ENCODE results near the gene GBE1.
"Not testable (repeated sequence)": the region's sequence is repeated elsewhere in the genome, so short reads cannot be mapped to it uniquely, and the experiment has no call there.

GBE1 gene

GRCh38 chr3:81502236-81502635, 259.2 kb downstream of the GBE1 start:
- no peaks in the 10 kb centered on the region for H3K4me1 ChIP-seq (ENCODE audit: control extremely low read depth in 1 of 4, control insufficient read depth in 4 of 4, insufficient read depth in 4 of 4, low read length in 3 of 4)
- ChIA-PET CTCF (interaction anchor here (1.6 kb wide), 1 partner anchor 15 kb away, joined by 3 read pairs; no protein-coding TSS in a partner anchor), POLR2A (no interaction called here)
- no peak overlapping the region for H3K27ac ChIP-seq (ENCODE audit: insufficient read depth in 1 of 2, low read depth in 1 of 2, low read length in 2 of 2, poor library complexity in 1 of 2, severe bottlenecking in 2 of 2)
- no peaks in the 10 kb centered on the region for H3K27me3 ChIP-seq (replicated peaks in 2 of 5; ENCODE audit: control insufficient read depth in 4 of 5, insufficient read depth in 5 of 5, low read length in 4 of 5)
- no peak for DNase-seq
- peaks cover 0 to 2% (median 0%) of the 10 kb centered on the region in 5 experiments for H3K9me3 ChIP-seq (ENCODE audit: control extremely low read depth in 1 of 5, control insufficient read depth in 4 of 5, insufficient read depth in 2 of 5, low read depth in 1 of 5, low read length in 4 of 5)
- H3K36me3 ChIP-seq (ENCODE audit: control insufficient read depth in 4 of 4, insufficient read depth in 4 of 4, low read length in 3 of 4), result peaks cover 0 to 6% (median 3%) of the 10 kb centered on the region in 4 experiments
- WGBS (ENCODE audit: insufficient coverage), result no CpG with 5 or more reads among the region's 1 CpG
- no peak overlapping the region for H3K4me3 ChIP-seq (ENCODE audit: control insufficient read depth in 1 of 7, extremely low read depth in 1 of 7, insufficient read depth in 4 of 7, low read depth in 2 of 7, low read length in 6 of 7)

- 100% methylated on average over 1 of the region's 1 CpG for WGBS (ENCODE audit: insufficient coverage)
- ChIA-PET POLR2A (no interaction called here), CTCF (interaction anchor here (1.3 kb wide), 1 partner anchor 10 kb away, joined by 6 read pairs; no protein-coding TSS in a partner anchor)
These were observed 261.4 kb downstream of the GBE1 start for GRCh38 chr3:81500039-81500438.

GRCh38 chr3:81497572-81498251, 263.7 kb downstream of the GBE1 start:
- DNase-seq, result no peak
- Histone ChIP-seq H3K4me3 (ENCODE audit: control insufficient read depth in 1 of 7, extremely low read depth in 1 of 7, insufficient read depth in 4 of 7, low read depth in 2 of 7, low read length in 6 of 7) (no peak overlapping the region), H3K4me1 (ENCODE audit: control extremely low read depth in 1 of 4, control insufficient read depth in 4 of 4, insufficient read depth in 4 of 4, low read length in 3 of 4) (no peaks in the 10 kb centered on the region), H3K27ac (ENCODE audit: insufficient read depth in 1 of 2, low read depth in 1 of 2, low read length in 2 of 2, poor library complexity in 1 of 2, severe bottlenecking in 2 of 2) (no peak overlapping the region), H3K9me3 (ENCODE audit: control extremely low read depth in 1 of 5, control insufficient read depth in 4 of 5, insufficient read depth in 2 of 5, low read depth in 1 of 5, low read length in 4 of 5) (no peaks in the 10 kb centered on the region), H3K27me3 (replicated peaks in 2 of 5; ENCODE audit: control insufficient read depth in 4 of 5, insufficient read depth in 5 of 5, low read length in 4 of 5) (no peaks in the 10 kb centered on the region), H3K36me3 (ENCODE audit: control insufficient read depth in 4 of 4, insufficient read depth in 4 of 4, low read length in 3 of 4) (peaks cover 0 to 7% (median 1%) of the 10 kb centered on the region in 4 experiments)
- ChIA-PET CTCF (no interaction called here), POLR2A (no interaction called here)
- 98% methylated on average over 4 of the region's 4 CpGs for WGBS (ENCODE audit: insufficient coverage)

More at GRCh38 chr3:81500039-81500438, 261.4 kb downstream of the GBE1 start:
- no peak overlapping the region for H3K4me3 ChIP-seq (ENCODE audit: control insufficient read depth in 1 of 7, extremely low read depth in 1 of 7, insufficient read depth in 4 of 7, low read depth in 2 of 7, low read length in 6 of 7)
- no peaks in the 10 kb centered on the region for H3K4me1 ChIP-seq (ENCODE audit: control extremely low read depth in 1 of 4, control insufficient read depth in 4 of 4, insufficient read depth in 4 of 4, low read length in 3 of 4)
- H3K9me3 ChIP-seq (ENCODE audit: control extremely low read depth in 1 of 5, control insufficient read depth in 4 of 5, insufficient read depth in 2 of 5, low read depth in 1 of 5, low read length in 4 of 5), result peaks cover 0 to 2% (median 0%) of the 10 kb centered on the region in 5 experiments
- no peak overlapping the region for H3K27ac ChIP-seq (ENCODE audit: insufficient read depth in 1 of 2, low read depth in 1 of 2, low read length in 2 of 2, poor library complexity in 1 of 2, severe bottlenecking in 2 of 2)
- no peak for DNase-seq
- H3K36me3 ChIP-seq (ENCODE audit: control insufficient read depth in 4 of 4, insufficient read depth in 4 of 4, low read length in 3 of 4), result peaks cover 0 to 9% (median 2%) of the 10 kb centered on the region in 4 experiments
- H3K27me3 ChIP-seq (replicated peaks in 2 of 5; ENCODE audit: control insufficient read depth in 4 of 5, insufficient read depth in 5 of 5, low read length in 4 of 5), result no peaks in the 10 kb centered on the region

DNA sequence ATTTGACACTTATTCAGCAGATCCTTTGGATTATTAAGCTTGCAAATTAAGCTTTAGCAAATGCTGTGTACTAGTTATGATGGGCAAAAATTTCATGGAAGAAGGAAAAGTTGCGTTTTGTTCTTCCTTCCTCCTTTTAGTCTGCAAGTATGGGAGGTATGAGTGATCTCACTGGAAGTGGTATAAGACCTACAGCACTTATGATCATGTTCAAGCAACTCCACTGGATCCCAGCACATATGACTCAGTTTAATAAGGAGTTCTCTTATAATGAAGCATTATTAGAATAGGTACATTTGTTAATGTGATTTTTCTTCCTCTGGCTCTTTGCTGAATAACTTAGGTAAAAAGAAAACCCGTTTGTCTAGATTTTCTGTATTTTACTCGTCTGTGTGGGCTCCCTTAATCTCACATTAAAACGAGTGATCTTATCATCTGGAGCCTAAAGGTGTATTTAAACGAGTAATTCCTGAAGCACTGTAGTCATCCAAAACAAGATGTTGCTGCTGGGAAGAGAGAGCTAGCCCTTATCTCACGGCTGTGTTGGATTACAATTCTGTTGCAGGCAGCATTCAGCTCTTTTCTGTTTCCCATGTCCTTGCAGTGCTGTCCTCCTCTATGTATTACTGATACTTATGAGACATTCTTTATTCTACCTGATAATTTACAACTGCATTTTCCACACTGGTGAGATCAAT, 264.9 kb downstream of the GBE1 start:
- Histone ChIP-seq H3K27me3 (replicated peaks in 2 of 5; ENCODE audit: control insufficient read depth in 4 of 5, insufficient read depth in 5 of 5, low read length in 4 of 5) (no peaks in the 10 kb centered on the region), H3K4me3 (ENCODE audit: control insufficient read depth in 1 of 7, extremely low read depth in 1 of 7, insufficient read depth in 4 of 7, low read depth in 2 of 7, low read length in 6 of 7) (no peak overlapping the region), H3K36me3 (ENCODE audit: control insufficient read depth in 4 of 4, insufficient read depth in 4 of 4, low read length in 3 of 4) (peaks cover 0 to 7% (median 1%) of the 10 kb centered on the region in 4 experiments), H3K27ac (ENCODE audit: insufficient read depth in 1 of 2, low read depth in 1 of 2, low read length in 2 of 2, poor library complexity in 1 of 2, severe bottlenecking in 2 of 2) (no peak overlapping the region), H3K4me1 (ENCODE audit: control extremely low read depth in 1 of 4, control insufficient read depth in 4 of 4, insufficient read depth in 4 of 4, low read length in 3 of 4) (no peaks in the 10 kb centered on the region), H3K9me3 (ENCODE audit: control extremely low read depth in 1 of 5, control insufficient read depth in 4 of 5, insufficient read depth in 2 of 5, low read depth in 1 of 5, low read length in 4 of 5) (no peaks in the 10 kb centered on the region)
- ChIA-PET CTCF (no interaction called here), POLR2A (no interaction called here)
- no peak for DNase-seq
- WGBS (ENCODE audit: insufficient coverage), result 98% methylated on average over 5 of the region's 6 CpGs

DNA sequence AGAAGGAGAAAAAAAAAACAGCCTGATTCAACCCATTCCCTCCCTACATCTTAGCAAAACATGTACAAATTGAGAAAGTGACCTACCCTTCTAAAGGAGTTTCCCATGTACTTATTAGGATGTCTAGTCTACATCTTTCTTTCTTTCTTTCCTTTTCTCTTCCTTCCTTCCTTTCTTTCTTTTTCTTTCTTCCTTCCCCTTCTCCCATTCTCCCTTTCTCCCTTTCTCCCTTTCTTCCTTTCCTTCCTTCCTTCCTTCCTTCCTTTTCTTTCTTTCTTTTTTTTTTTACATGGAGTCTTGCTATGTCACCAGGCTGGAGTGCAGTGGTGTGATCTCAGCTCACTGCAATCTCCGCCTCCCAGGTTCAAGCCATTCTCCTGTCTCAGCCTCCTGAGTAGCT, 269.0 kb downstream of the GBE1 start:
- H3K27ac ChIP-seq (ENCODE audit: insufficient read depth in 1 of 2, low read depth in 1 of 2, low read length in 2 of 2, poor library complexity in 1 of 2, severe bottlenecking in 2 of 2); H3K4me1 ChIP-seq (ENCODE audit: control extremely low read depth in 1 of 4, control insufficient read depth in 4 of 4, insufficient read depth in 4 of 4, low read length in 3 of 4); POLR2A ChIA-PET; H3K9me3 ChIP-seq (ENCODE audit: control extremely low read depth in 1 of 5, control insufficient read depth in 4 of 5, insufficient read depth in 2 of 5, low read depth in 1 of 5, low read length in 4 of 5); DNase-seq; H3K4me3 ChIP-seq (ENCODE audit: control insufficient read depth in 1 of 7, extremely low read depth in 1 of 7, insufficient read depth in 4 of 7, low read depth in 2 of 7, low read length in 6 of 7); H3K36me3 ChIP-seq (ENCODE audit: control insufficient read depth in 4 of 4, insufficient read depth in 4 of 4, low read length in 3 of 4); H3K27me3 ChIP-seq (replicated peaks in 2 of 5; ENCODE audit: control insufficient read depth in 4 of 5, insufficient read depth in 5 of 5, low read length in 4 of 5): not testable (repeated sequence)
- no CpG with 5 or more reads among the region's 1 CpG for WGBS (ENCODE audit: insufficient coverage)
- CTCF ChIA-PET, result interaction anchor here (1.0 to 3.9 kb wide), 4 partner anchors 19 to 152 kb away, joined by 3 to 36 read pairs (median 5); no protein-coding TSS in a partner anchor

GRCh38 chr3:81492040-81492439, 269.4 kb downstream of the GBE1 start:
- WGBS (ENCODE audit: insufficient coverage), result 94% methylated on average over 3 of the region's 4 CpGs
- CTCF ChIA-PET, result interaction anchor here (1.0 to 3.9 kb wide), 9 partner anchors 11 to 159 kb away, joined by 3 to 36 read pairs (median 4); no protein-coding TSS in a partner anchor
- DNase-seq, result no peak
- Histone ChIP-seq H3K27me3 (replicated peaks in 2 of 5; ENCODE audit: control insufficient read depth in 4 of 5, insufficient read depth in 5 of 5, low read length in 4 of 5) (no peaks in the 10 kb centered on the region), H3K4me1 (ENCODE audit: control extremely low read depth in 1 of 4, control insufficient read depth in 4 of 4, insufficient read depth in 4 of 4, low read length in 3 of 4) (no peaks in the 10 kb centered on the region), H3K4me3 (ENCODE audit: control insufficient read depth in 1 of 7, extremely low read depth in 1 of 7, insufficient read depth in 4 of 7, low read depth in 2 of 7, low read length in 6 of 7) (no peak overlapping the region), H3K27ac (ENCODE audit: insufficient read depth in 1 of 2, low read depth in 1 of 2, low read length in 2 of 2, poor library complexity in 1 of 2, severe bottlenecking in 2 of 2) (no peak overlapping the region), H3K9me3 (ENCODE audit: control extremely low read depth in 1 of 5, control insufficient read depth in 4 of 5, insufficient read depth in 2 of 5, low read depth in 1 of 5, low read length in 4 of 5) (no peaks in the 10 kb centered on the region), H3K36me3 (ENCODE audit: control insufficient read depth in 4 of 4, insufficient read depth in 4 of 4, low read length in 3 of 4) (peaks cover 0 to 3% (median 0%) of the 10 kb centered on the region in 4 experiments)
- POLR2A ChIA-PET, result no interaction called here
